AG10803 (cell line): Measurements from ENCODE around the gene PRIMPOL.
"Not testable (repeated sequence)": the region's sequence is repeated elsewhere in the genome, so short reads cannot be mapped to it uniquely, and the experiment has no call there.

Experiments
- DNase-seq: peaks from one replicate; pipeline ENCODE4 v3.0.0; 2010; ENCODE audit warnings: low read depth
- H3K4me3 ChIP-seq: 2 replicates; pipeline ENCODE4 v1.5.1; 2011; ENCODE audit warnings: mild to moderate bottlenecking, low read length, control low read depth
- TF ChIP-seq, protein P1 (sequence below): conservative IDR thresholded peaks from 2 replicates; pipeline ENCODE4 v1.5.1; 2011; ENCODE audit warnings: mild to moderate bottlenecking, low read length, control low read depth, inconsistent platforms

Gene PRIMPOL, protein sequence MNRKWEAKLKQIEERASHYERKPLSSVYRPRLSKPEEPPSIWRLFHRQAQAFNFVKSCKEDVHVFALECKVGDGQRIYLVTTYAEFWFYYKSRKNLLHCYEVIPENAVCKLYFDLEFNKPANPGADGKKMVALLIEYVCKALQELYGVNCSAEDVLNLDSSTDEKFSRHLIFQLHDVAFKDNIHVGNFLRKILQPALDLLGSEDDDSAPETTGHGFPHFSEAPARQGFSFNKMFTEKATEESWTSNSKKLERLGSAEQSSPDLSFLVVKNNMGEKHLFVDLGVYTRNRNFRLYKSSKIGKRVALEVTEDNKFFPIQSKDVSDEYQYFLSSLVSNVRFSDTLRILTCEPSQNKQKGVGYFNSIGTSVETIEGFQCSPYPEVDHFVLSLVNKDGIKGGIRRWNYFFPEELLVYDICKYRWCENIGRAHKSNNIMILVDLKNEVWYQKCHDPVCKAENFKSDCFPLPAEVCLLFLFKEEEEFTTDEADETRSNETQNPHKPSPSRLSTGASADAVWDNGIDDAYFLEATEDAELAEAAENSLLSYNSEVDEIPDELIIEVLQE

GRCh38 chr4:184649026-184649970 lies at the start of gene PRIMPOL, which contains the start of gene CASP3:
Gene PRIMPOL (plus strand): TSS chr4:184649738. CDS start chr4:184657141, 7,403 bp downstream.
Gene CASP3 (minus strand): TSS chr4:184649447. CDS start chr4:184638453, 10,994 bp downstream.
- peak within 1 kb of the TSS; percentile 88 for H3K4me3 ChIP-seq
- TF ChIP-seq, protein P1, sequence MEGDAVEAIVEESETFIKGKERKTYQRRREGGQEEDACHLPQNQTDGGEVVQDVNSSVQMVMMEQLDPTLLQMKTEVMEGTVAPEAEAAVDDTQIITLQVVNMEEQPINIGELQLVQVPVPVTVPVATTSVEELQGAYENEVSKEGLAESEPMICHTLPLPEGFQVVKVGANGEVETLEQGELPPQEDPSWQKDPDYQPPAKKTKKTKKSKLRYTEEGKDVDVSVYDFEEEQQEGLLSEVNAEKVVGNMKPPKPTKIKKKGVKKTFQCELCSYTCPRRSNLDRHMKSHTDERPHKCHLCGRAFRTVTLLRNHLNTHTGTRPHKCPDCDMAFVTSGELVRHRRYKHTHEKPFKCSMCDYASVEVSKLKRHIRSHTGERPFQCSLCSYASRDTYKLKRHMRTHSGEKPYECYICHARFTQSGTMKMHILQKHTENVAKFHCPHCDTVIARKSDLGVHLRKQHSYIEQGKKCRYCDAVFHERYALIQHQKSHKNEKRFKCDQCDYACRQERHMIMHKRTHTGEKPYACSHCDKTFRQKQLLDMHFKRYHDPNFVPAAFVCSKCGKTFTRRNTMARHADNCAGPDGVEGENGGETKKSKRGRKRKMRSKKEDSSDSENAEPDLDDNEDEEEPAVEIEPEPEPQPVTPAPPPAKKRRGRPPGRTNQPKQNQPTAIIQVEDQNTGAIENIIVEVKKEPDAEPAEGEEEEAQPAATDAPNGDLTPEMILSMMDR: peak; percentile 31
- DNase-seq: peak; percentile 95

- DNase-seq, H3K4me3 ChIP-seq: not testable (repeated sequence)
Observed at GRCh38 chr4:184600982-184601381, 48.6 kb upstream of the PRIMPOL start.

GRCh38 chr4:184602857-184603256 lies 46.7 kb upstream of the PRIMPOL start:
- not testable (repeated sequence) for H3K4me3 ChIP-seq

GRCh38 chr4:184607429-184607828 lies 42.1 kb upstream of the PRIMPOL start:
- not testable (repeated sequence) for DNase-seq, H3K4me3 ChIP-seq

More at GRCh38 chr4:184602857-184603256, 46.7 kb upstream of the PRIMPOL start:
- DNase-seq: not testable (repeated sequence)

GRCh38 chr4:184612074-184612473 lies 37.5 kb upstream of the PRIMPOL start:
- TF ChIP-seq, protein P1: no peak
- DNase-seq: no peak
- no peak overlapping the region for H3K4me3 ChIP-seq

- H3K4me3 ChIP-seq: no peak overlapping the region
- no peak for DNase-seq
- TF ChIP-seq, protein P1: no peak
Observed at GRCh38 chr4:184613405-184613804, 36.1 kb upstream of the PRIMPOL start.

DNA sequence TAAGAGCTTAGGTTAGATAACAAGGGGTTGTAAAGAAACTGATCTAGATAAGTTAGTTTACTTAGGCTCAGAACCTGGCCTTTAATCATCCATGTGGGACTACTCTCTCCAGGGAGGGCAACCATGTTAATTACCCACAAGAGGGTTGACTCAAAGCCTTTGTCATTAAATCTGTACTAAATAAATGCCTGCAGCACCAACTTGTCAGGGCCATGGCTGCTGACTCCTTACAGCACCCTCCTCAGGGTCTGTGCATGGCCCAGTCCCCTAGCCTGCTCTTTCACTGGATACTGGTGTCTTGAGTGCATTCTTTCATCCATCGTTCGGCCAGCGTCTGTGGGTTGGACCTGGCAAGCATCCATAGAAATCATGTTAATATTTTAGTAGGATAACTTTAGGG lies 35.0 kb upstream of the PRIMPOL start:
- no peak overlapping the region for H3K4me3 ChIP-seq
- no peak for DNase-seq
- TF ChIP-seq, protein P1: no peak

DNA sequence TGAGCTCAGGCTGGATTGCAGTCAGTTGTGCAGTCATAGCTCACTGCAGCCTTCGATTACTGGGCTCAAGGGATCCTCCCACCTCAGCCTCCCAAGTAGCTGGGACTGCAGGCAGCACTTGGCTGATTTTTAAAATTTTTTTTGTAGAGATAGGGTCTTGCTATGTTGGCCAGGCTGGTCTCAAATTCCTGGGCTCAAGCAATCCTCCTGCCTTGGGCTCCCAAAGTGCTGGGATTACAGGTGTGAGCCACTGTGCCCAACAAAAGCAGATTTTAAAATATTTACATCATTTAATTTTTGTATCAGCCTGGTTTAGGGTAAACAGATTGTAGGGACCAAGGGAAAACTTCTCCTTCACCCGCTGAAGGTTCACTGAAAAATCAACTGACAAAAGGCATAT lies 33.4 kb upstream of the PRIMPOL start:
- DNase-seq, H3K4me3 ChIP-seq: not testable (repeated sequence)
